Liver (tissue), 3 donors: ENCODE data around the gene INO80B.

Source experiments
- FOXA1 ChIP-seq: IDR thresholded peaks from 2 replicates; pipeline ENCODE4 v1.6.1; 2016; ENCODE audit warnings: antibody characterized with exemption
- GABPA ChIP-seq, 2 donors: IDR thresholded peaks in 1 of 2; conservative IDR thresholded peaks in 1 of 2; 2 replicates each; pipeline ENCODE4 v1.6.1; 2016; ENCODE audit warnings: antibody characterized with exemption in 2 of 2, mild to moderate bottlenecking in 1 of 2, moderate library complexity in 1 of 2
- JUND ChIP-seq, 2 donors: IDR thresholded peaks; 2 replicates each; pipeline ENCODE4 v1.6.1; 2016; ENCODE audit warnings: antibody characterized with exemption in 2 of 2
- MAX ChIP-seq: IDR thresholded peaks from 2 replicates; pipeline ENCODE4 v1.6.1; 2016; ENCODE audit warnings: antibody characterized with exemption
- RAD21 ChIP-seq, 2 donors: IDR thresholded peaks; 2 replicates each; pipeline ENCODE4 v1.6.1; 2016; ENCODE audit warnings: antibody characterized with exemption in 2 of 2, mild to moderate bottlenecking in 2 of 2
- REST ChIP-seq: IDR thresholded peaks from 2 replicates; pipeline ENCODE4 v1.6.1; 2016; ENCODE audit warnings: antibody characterized with exemption, mild to moderate bottlenecking
- RXRA ChIP-seq, 2 donors: IDR thresholded peaks; 2 replicates each; pipeline ENCODE4 v1.6.1; 2017 to 2018; ENCODE audit warnings: antibody characterized with exemption in 2 of 2, mild to moderate bottlenecking in 1 of 2
- SP1 ChIP-seq: IDR thresholded peaks from 2 replicates; pipeline ENCODE4 v1.6.1; 2018; ENCODE audit warnings: antibody characterized with exemption, mild to moderate bottlenecking
- TAF1 ChIP-seq: conservative IDR thresholded peaks from 2 replicates; pipeline ENCODE4 v1.6.1; 2016; ENCODE audit warnings: antibody characterized with exemption, mild to moderate bottlenecking
- ZBTB33 ChIP-seq: IDR thresholded peaks from 2 replicates; pipeline ENCODE4 v1.6.1; 2016; ENCODE audit warnings: antibody characterized with exemption
- TF ChIP-seq, protein P1 (sequence below): fragments of 150-350 bp; IDR thresholded peaks from 2 replicates; pipeline ENCODE4 v1.5.1; 2017; ENCODE audit warnings: improper control_type of control experiment, low read depth, low read length; ENCODE audit not compliant: missing input control
- TF ChIP-seq, protein P2 (sequence below): IDR thresholded peaks from 2 replicates; pipeline ENCODE4 v1.6.1; 2016; ENCODE audit warnings: antibody characterized with exemption
- donor health status: healthy.
- donor health status: healthy.

DNA sequence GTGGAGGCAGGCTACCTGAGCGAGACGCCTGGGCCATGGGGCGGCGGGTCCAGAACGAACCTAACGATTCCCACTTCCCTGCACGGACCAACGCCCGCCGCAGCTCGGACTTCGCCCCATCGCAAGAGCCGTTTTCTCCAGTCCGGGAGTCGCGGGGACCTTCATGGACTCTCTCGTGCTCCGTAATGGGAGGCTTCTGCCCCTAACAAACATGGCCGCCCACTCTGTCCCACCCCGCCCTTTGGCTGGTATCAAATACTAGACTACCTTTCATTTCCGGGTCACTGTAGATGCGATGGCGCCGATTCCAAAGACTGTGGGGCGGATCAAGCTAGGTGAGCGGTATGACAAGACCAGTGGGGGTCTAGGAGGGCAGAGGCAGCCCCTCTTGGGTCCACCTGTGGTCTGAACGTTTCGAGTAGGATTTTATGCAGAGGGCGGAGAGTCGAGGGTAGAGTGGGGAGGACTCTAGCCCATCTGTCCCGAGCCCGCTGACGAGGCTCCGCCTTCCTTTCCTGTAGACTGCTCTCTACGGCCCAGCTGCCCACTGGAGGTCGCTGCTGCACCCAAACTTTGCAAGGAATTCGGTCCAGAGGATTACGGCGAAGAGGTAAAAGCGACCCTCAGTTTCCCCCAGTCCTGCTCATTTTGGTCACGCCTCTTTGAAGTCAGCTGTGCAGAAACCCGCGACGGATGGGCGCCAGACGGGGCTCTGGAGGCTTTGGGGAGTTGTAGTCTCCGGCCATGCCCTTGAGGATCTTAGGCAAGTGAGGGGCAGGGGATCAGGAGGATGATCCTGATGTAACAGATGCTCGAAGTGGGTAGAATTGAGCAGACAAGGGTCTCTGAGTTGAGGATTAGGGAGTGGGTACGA, 28.2 kb downstream of the INO80B start, which contains the start of the genes CCDC142 and TTC31:
- TF ChIP-seq RXRA (IDR thresholded peaks at IDR 0.05): peak; percentile 74 to 83
- TF ChIP-seq, protein P1, sequence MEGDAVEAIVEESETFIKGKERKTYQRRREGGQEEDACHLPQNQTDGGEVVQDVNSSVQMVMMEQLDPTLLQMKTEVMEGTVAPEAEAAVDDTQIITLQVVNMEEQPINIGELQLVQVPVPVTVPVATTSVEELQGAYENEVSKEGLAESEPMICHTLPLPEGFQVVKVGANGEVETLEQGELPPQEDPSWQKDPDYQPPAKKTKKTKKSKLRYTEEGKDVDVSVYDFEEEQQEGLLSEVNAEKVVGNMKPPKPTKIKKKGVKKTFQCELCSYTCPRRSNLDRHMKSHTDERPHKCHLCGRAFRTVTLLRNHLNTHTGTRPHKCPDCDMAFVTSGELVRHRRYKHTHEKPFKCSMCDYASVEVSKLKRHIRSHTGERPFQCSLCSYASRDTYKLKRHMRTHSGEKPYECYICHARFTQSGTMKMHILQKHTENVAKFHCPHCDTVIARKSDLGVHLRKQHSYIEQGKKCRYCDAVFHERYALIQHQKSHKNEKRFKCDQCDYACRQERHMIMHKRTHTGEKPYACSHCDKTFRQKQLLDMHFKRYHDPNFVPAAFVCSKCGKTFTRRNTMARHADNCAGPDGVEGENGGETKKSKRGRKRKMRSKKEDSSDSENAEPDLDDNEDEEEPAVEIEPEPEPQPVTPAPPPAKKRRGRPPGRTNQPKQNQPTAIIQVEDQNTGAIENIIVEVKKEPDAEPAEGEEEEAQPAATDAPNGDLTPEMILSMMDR: peak; percentile 91
- no peak for TF ChIP-seq REST
- no peak for TF ChIP-seq FOXA1
- TF ChIP-seq TAF1: peak; percentile 81
- TF ChIP-seq ZBTB33: peak; percentile 97
- TF ChIP-seq SP1: peak; percentile 83
- TF ChIP-seq GABPA (IDR thresholded peaks at IDR 0.05 in 1 of 2, conservative IDR thresholded peaks at IDR 0.05 in 1 of 2): peak; percentile 88 to 98
- TF ChIP-seq JUND (IDR thresholded peaks at IDR 0.05): peak in 1 of 2 donors; percentile 9
- peak; percentile 80 for TF ChIP-seq MAX
- TF ChIP-seq RAD21 (IDR thresholded peaks at IDR 0.05): peak; percentile 89 to 92
- TF ChIP-seq, protein P2, sequence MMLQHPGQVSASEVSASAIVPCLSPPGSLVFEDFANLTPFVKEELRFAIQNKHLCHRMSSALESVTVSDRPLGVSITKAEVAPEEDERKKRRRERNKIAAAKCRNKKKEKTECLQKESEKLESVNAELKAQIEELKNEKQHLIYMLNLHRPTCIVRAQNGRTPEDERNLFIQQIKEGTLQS: peak; percentile 48
